ENCODE data around the gene AHNAK.

GRCh38 chr11:62444236-62444833 is 102.3 kb downstream of the AHNAK start:
- TF ChIP-seq POLR2A (IDR thresholded peaks at IDR 0.05; ENCODE audit: low read depth, low read length) (no peak), MYC (IDR thresholded peaks at IDR 0.05; ENCODE audit: low read depth, low read length) (no peak), CTCF (IDR thresholded peaks at IDR 0.05; ENCODE audit: extremely low read depth in 1 of 2, insufficient read depth in 1 of 2, low read depth in 1 of 2, low read length in 2 of 2) (no peak), POLR2AphosphoS5 (IDR thresholded peaks at IDR 0.05; ENCODE audit: insufficient read depth, low read depth, low read length) (no peak), JUN (IDR thresholded peaks at IDR 0.05; ENCODE audit: borderline replicate concordance, insufficient read depth, insufficient read length, low read depth) (no peak), EZH2 (IDR thresholded peaks at IDR 0.05; ENCODE audit: borderline replicate concordance, low read depth, low read length, severe bottlenecking) (no peak), FOS (IDR thresholded peaks at IDR 0.05; ENCODE audit: borderline replicate concordance, insufficient read depth, low read length) (no peak)
- TF ChIP-seq, protein P1, sequence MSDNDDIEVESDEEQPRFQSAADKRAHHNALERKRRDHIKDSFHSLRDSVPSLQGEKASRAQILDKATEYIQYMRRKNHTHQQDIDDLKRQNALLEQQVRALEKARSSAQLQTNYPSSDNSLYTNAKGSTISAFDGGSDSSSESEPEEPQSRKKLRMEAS (IDR thresholded peaks at IDR 0.05; ENCODE audit: insufficient read depth, insufficient read length) = no peak
